GM12873 (cell line): Measurements from ENCODE around the gene DYNLT2.

ENCODE experiments used
- CTCF ChIP-seq: IDR thresholded peaks from 2 replicates; pipeline ENCODE4 v1.5.1; 2012; ENCODE audit warnings: low read depth, mild to moderate bottlenecking, moderate library complexity, low read length, control low read depth; ENCODE audit not compliant: insufficient read depth; ENCODE audit errors: missing control alignments

Gene DYNLT2

GRCh38 chr6:169775321-169775720 lies 23.9 kb upstream of the DYNLT2 start:
- no peak for TF ChIP-seq CTCF

GRCh38 chr6:169774347-169774746 lies 23.0 kb upstream of the DYNLT2 start:
- no peak for TF ChIP-seq CTCF

- TF ChIP-seq CTCF, result no peak
Measured at GRCh38 chr6:169766921-169767736, 15.8 kb upstream of the DYNLT2 start.

GRCh38 chr6:169766232-169766631 lies 14.9 kb upstream of the DYNLT2 start:
- no peak for TF ChIP-seq CTCF

- TF ChIP-seq CTCF, result no peak
Measured at GRCh38 chr6:169763881-169764280, 12.5 kb upstream of the DYNLT2 start.

GRCh38 chr6:169763308-169763707 lies 11.9 kb upstream of the DYNLT2 start:
- no peak for TF ChIP-seq CTCF

- TF ChIP-seq CTCF, result no peak
Measured at GRCh38 chr6:169755162-169755561, 3.8 kb upstream of the DYNLT2 start.
